Esophagus squamous epithelium (tissue), 4 donors: Measurements from ENCODE around the gene IGSF22.
A peak's percentile ranks its signal among the peaks of the same experiment; 100 is the strongest.

Experiments used
- CTCF ChIP-seq, 6 experiments: fragments of 450-650 bp in 4 of 6; fragments of 200-600 bp in 2 of 6; sonication (generic) in 2 of 6; IDR thresholded peaks; one replicate each; pipeline ENCODE4 v1.5.1; 2016 to 2019; ENCODE audit warnings: antibody characterized with exemption in 6 of 6, mild to moderate bottlenecking in 4 of 6, moderate library complexity in 4 of 6
- POLR2A ChIP-seq, 4 donors: fragments of 450-650 bp; IDR thresholded peaks; one replicate each; pipeline ENCODE4 v1.6.1; 2017; ENCODE audit warnings: antibody characterized with exemption in 4 of 4, mild to moderate bottlenecking in 4 of 4, moderate library complexity in 3 of 4

- TF ChIP-seq CTCF (IDR thresholded peaks at IDR 0.05) (peak; percentile 61 to 77 (median 70)), POLR2A (IDR thresholded peaks at IDR 0.05) (no peak)
These were observed 4.3 kb downstream of the IGSF22 start for GRCh38 chr11:18721561-18722292.
